K562 (cell line): Measurements from ENCODE around the gene G6PC2. TPM values are rescaled to one million over a fixed set of nuclear protein-coding genes. Genes with fewer than 3 reads are reported as not detected.

Source experiments
- AFF4 ChIP-seq: sonication (generic); formaldehyde crosslinking; IDR thresholded peaks from 2 replicates; pipeline ENCODE4 v1.8.0; 2023; ENCODE audit warnings: mild to moderate bottlenecking, missing genetic modification reagents
- CHCHD3 ChIP-seq: fragments of 250-450 bp; sonication (Bioruptor Pico); IDR thresholded peaks from 2 replicates; pipeline ENCODE4 v2.1.2; 2022; ENCODE audit warnings: mild to moderate bottlenecking
- E2F8 ChIP-seq: fragments of 450-650 bp; IDR thresholded peaks from 2 replicates; pipeline ENCODE4 v1.7.1; 2018; ENCODE audit warnings: mild to moderate bottlenecking, low read depth; ENCODE audit not compliant: partially characterized antibody
- HCFC1 ChIP-seq: IDR thresholded peaks from 2 replicates; pipeline ENCODE4 v1.6.1; 2012; ENCODE audit warnings: low read depth, low read length, improper control_type of control experiment
- KAT2B ChIP-seq: IDR thresholded peaks from one replicate; pipeline ENCODE4 v1.6.1; 2012; ENCODE audit warnings: low read depth, mild to moderate bottlenecking, control low read depth, inconsistent platforms, low read length, moderate library complexity
- KDM5B ChIP-seq: fragments of 200-600 bp; sonication (generic); IDR thresholded peaks from 2 replicates; pipeline ENCODE4 v1.6.1; 2012; ENCODE audit warnings: low read depth, mild to moderate bottlenecking, moderate library complexity, low read length, control low read depth, inconsistent platforms; ENCODE audit not compliant: insufficient replicate concordance
- LARP7 ChIP-seq: fragments of 450-650 bp; IDR thresholded peaks from 2 replicates; pipeline ENCODE4 v1.6.1; 2016
- LEF1 ChIP-seq: fragments of 450-650 bp; IDR thresholded peaks from 2 replicates; pipeline ENCODE4 v1.6.1; 2016; ENCODE audit warnings: mild to moderate bottlenecking
- PML ChIP-seq: IDR thresholded peaks from 2 replicates; pipeline ENCODE4 v1.6.1; 2012; ENCODE audit warnings: low read length, inconsistent platforms
- SAP30 ChIP-seq: fragments of 200-600 bp; sonication (generic); IDR thresholded peaks from 2 replicates; pipeline ENCODE4 v1.6.1; 2012; ENCODE audit warnings: borderline replicate concordance, low read depth, mild to moderate bottlenecking, moderate library complexity, low read length, control low read depth, inconsistent platforms; ENCODE audit not compliant: insufficient read depth, poor library complexity, severe bottlenecking
- TBL1XR1 ChIP-seq, 2 experiments: IDR thresholded peaks; 2 replicates each; pipeline ENCODE4 v1.6.1; 2012; ENCODE audit warnings: improper control_type of control experiment in 2 of 2, low read length in 2 of 2, mild to moderate bottlenecking in 1 of 2
- TBP ChIP-seq: optimal IDR thresholded peaks from 2 replicates; pipeline ENCODE3; 2011; ENCODE audit warnings: low read depth, low read length, improper control_type of control experiment
- TCF7L2 ChIP-seq: fragments of 150-350 bp; IDR thresholded peaks from 2 replicates; pipeline ENCODE4 v1.6.1; 2016; ENCODE audit warnings: low read depth, mild to moderate bottlenecking, low read length, moderate library complexity
- USF2 ChIP-seq: sonication (generic); formaldehyde crosslinking; IDR thresholded peaks from 2 replicates; pipeline ENCODE4 v1.5.0; 2020; ENCODE audit warnings: missing genetic modification reagents
- YY1 ChIP-seq, 3 experiments: IDR thresholded peaks; 2 replicates each; pipeline ENCODE4 v1.6.1; 2011; ENCODE audit warnings: low read length in 2 of 3, mild to moderate bottlenecking in 2 of 3, moderate library complexity in 2 of 3, borderline replicate concordance in 1 of 3, control low read depth in 1 of 3, low read depth in 1 of 3; ENCODE audit not compliant: insufficient read depth in 3 of 3, insufficient replicate concordance in 2 of 3, control insufficient read depth in 1 of 3, insufficient read length in 1 of 3; ENCODE audit errors: extremely low read depth in 1 of 3
- ZBTB2 ChIP-seq: fragments of 450-650 bp; IDR thresholded peaks from 2 replicates; pipeline ENCODE4 v1.6.1; 2016; ENCODE audit warnings: antibody characterized with exemption
- ZNF282 ChIP-seq: sonication (generic); formaldehyde crosslinking; IDR thresholded peaks from 2 replicates; pipeline ENCODE4 v1.8.1; 2023; ENCODE audit warnings: missing genetic modification reagents
- ZNF75A ChIP-seq: fragments of 450-650 bp; formaldehyde crosslinking; IDR thresholded peaks from 2 replicates; pipeline ENCODE4 v1.4.0; 2020; ENCODE audit warnings: mild to moderate bottlenecking
- polyA plus RNA-seq, 8 experiments: library from polyadenylated mRNA; depleted of rRNA in 4 of 8; stranded (reverse) in 5 of 8; unstranded in 3 of 8; fragments of >200 nt; fragmentation: Nextera tagmentation in 2 of 8; fragmentation: Illumina TruSeq in 1 of 8; extraction: Ambion mirVana in 2 of 8; extraction: Trizol in 1 of 8; gene quantifications; 2 replicates each; pipeline versions ENCODE4 v1.2.1 to v1.2.3, GENCODE V29; 2011 to 2014; ENCODE audit warnings: inconsistent platforms in 1 of 8, missing spikeins in 1 of 8
- total RNA-seq, 7 experiments: library from RNA; depleted of rRNA in 6 of 7; stranded (reverse); fragments of >200 nt in 6 of 7; fragmentation: Illumina TruSeq in 2 of 7; extraction: Trizol in 2 of 7; gene quantifications; 2 replicates each; pipeline versions ENCODE4 v1.2.1 to v1.2.3, GENCODE V29; 2011 to 2021; ENCODE audit warnings: low replicate concordance in 1 of 7

The G6PC2 gene
- total and polyA plus RNA-seq, 9 of the 15 experiments (the other 6 are each of a cell fraction or from before 2014, with no cell fraction given), result 0.03 to 0.15 TPM; not detected in 7

GRCh38 chr2:168890006-168890782, 10.9 kb upstream of the G6PC2 start, which contains the start of gene SPC25 (continued):
- peak; percentile 84 for TF ChIP-seq AFF4 (CRISPR knock-in tag)
- TF ChIP-seq ZNF75A, result no peak
- 0 out of 2 replicates have a peak, but pooled peaks have one; percentile 44 for TF ChIP-seq CHCHD3 (CRISPR knock-in tag)
- TF ChIP-seq PML, result peak; percentile 68; the same call in 1 of the 2 replicates
- TF ChIP-seq E2F8, result peak; percentile 100
- TF ChIP-seq KDM5B, result peak; percentile 89
- TF ChIP-seq TBL1XR1 (IDR thresholded peaks at IDR 0.05; ENCODE audit: low read length in 2 of 2), result 0 out of 4 replicates have a peak, but pooled peaks of 1 of the 2 experiments have one; percentile 4
- peak; percentile 82 for TF ChIP-seq TBP
- TF ChIP-seq HCFC1, result peak; percentile 97
- peak; percentile 57 for TF ChIP-seq LEF1
- TF ChIP-seq TCF7L2, result no peak
- no peak for TF ChIP-seq USF2 (CRISPR knock-in tag)
- 0 out of 2 replicates have a peak, but pooled peaks have one; percentile 30 for TF ChIP-seq ZBTB2
- no peak for TF ChIP-seq ZNF282 (CRISPR knock-in tag)
- TF ChIP-seq LARP7, result no peak
- TF ChIP-seq SAP30, result peak; percentile 98
- TF ChIP-seq KAT2B, result no peak
- TF ChIP-seq YY1 (IDR thresholded peaks at IDR 0.05; ENCODE audit: borderline replicate concordance in 1 of 3, control insufficient read depth in 1 of 3, extremely low read depth in 1 of 3, insufficient read depth in 3 of 3, insufficient read length in 1 of 3, insufficient replicate concordance in 2 of 3, low read depth in 1 of 3, low read length in 2 of 3), result peak; percentile 71 to 97 (median 95)
